ENCODE data around the gene CCDC33. TPM values are rescaled to one million over a fixed set of nuclear protein-coding genes. Genes with fewer than 3 reads are reported as not detected.
A peak's percentile ranks its signal among the peaks of the same experiment; 100 is the strongest.

The CCDC33 gene
- total and polyA plus RNA-seq, 2 donors, result 0.39 to 1.4 TPM

DNA sequence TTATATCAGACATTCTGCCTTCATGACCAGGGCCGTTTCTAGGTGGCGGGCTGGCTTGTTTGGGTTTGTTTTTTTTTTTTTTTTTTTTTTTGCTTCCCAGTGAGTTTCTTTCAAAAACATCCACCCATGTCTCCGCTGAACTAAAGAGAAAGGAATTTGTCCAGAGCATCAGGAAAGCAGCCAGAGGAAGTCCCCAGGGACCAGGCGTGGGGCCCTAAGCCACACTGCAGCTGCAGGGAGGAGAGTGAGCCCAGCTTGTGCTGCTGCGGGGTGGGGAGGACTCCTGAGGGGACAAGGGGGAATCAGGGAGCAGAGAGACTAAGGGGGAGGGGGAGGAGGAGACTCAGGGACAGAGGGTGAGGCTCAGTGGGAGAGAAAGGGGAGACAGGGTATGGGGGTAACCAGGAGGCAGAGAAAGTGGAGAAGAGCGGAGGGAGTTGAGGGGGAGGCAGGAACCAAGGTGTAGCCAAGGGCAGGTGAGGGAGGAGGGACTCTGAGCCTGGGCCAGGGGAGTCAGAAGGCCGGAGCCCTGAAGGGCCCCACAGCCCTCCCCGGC is 81.8 kb downstream of the CCDC33 start:
- Histone ChIP-seq H3K27me3 (ENCODE audit: control insufficient read depth in 2 of 2, insufficient read depth in 1 of 2, low read length in 1 of 2) (no peaks in the 10 kb centered on the region), H3K4me1 (ENCODE audit: control insufficient read depth in 2 of 2, insufficient read depth in 2 of 2, low read length in 2 of 2) (peaks cover 15 to 72% of the 10 kb centered on the region in 2 donors), H3K9me3 (ENCODE audit: control insufficient read depth in 2 of 2, insufficient read depth in 1 of 2, low read length in 1 of 2) (no peaks in the 10 kb centered on the region), H3K4me3 (ENCODE audit: low read length in 2 of 2) (no peak overlapping the region), H3K27ac (ENCODE audit: low read depth in 1 of 2, low read length in 1 of 2) (peak overlapping the region; percentile 20 to 34), H3K36me3 (ENCODE audit: control insufficient read depth in 2 of 2, insufficient read depth in 2 of 2, low read length in 1 of 2) (no peaks in the 10 kb centered on the region)
- peak in 1 of 9 donors; percentile 33 for DNase-seq (ENCODE audit: low read depth in 6 of 9, low spot score in 9 of 9)
- WGBS, result 69% methylated on average over 8 of the region's 8 CpGs

DNA sequence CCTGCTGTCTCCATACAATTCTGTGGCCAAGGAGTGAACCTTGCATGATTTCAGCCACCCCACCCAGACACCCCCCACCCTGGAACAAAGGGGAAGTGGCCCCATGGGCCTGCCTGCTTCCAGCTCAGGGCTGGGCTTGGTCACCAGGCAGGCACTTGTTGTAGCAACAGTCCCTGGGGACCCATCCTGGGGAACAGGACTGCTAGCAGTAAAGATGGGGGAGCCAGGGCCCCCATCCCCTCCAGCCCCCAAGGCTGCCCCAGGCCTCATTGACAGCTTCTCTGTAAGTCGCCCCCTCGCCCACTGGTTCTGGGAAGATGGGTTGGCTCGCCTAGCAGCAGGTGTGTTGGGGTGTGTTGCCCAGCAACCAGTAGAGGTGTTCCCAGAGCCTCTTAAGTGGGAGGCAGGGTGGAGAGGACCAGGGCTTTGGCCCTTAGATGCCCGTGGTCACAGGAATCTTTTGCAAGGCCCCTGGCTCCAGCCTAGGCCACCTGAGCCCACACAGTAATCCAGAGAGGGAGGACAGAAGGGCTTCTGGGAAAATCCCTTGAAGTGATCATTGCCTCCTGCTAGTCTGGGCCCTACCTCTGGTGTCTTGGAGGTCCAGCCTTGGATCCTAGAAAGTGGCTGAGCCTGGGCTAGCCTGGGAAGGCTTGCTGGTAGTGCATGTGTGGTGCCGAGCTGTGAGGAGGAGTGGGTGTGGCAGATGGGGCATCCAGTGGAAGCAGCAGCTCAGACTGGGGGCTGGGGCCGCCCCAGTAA is 82.4 kb downstream of the CCDC33 start:
- Histone ChIP-seq H3K4me1 (ENCODE audit: control insufficient read depth in 2 of 2, insufficient read depth in 2 of 2, low read length in 2 of 2) (peaks cover 15 to 68% of the 10 kb centered on the region in 2 donors), H3K36me3 (ENCODE audit: control insufficient read depth in 2 of 2, insufficient read depth in 2 of 2, low read length in 1 of 2) (no peaks in the 10 kb centered on the region), H3K27ac (ENCODE audit: low read depth in 1 of 2, low read length in 1 of 2) (peak overlapping the region in 1 of 2 donors; percentile 34), H3K9me3 (ENCODE audit: control insufficient read depth in 2 of 2, insufficient read depth in 1 of 2, low read length in 1 of 2) (no peaks in the 10 kb centered on the region), H3K27me3 (ENCODE audit: control insufficient read depth in 2 of 2, insufficient read depth in 1 of 2, low read length in 1 of 2) (no peaks in the 10 kb centered on the region), H3K4me3 (ENCODE audit: low read length in 2 of 2) (no peak overlapping the region)
- no peak for DNase-seq (ENCODE audit: low read depth in 6 of 9, low spot score in 9 of 9)
- WGBS, result 92% methylated on average over 6 of the region's 6 CpGs

DNA sequence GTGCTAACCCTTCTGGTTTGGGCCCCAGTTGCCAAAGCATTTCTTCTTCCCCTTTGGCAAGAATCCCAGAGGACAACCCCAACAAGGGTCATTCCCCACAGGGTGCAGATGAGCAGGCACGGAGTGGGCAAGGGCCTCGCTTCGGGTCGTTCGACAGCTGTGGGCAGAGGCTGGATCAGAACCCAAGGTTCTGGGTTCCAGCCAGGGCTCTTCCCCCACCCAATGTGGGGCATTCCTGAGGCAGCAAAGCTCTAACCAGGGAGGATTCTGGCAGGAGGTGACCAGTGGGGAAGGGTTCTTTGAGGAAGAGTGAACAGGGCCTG is 83.0 kb downstream of the CCDC33 start:
- no peak for DNase-seq (ENCODE audit: low read depth in 6 of 9, low spot score in 9 of 9)
- 88% methylated on average over 5 of the region's 5 CpGs for WGBS
- Histone ChIP-seq H3K36me3 (ENCODE audit: control insufficient read depth in 2 of 2, insufficient read depth in 2 of 2, low read length in 1 of 2) (no peaks in the 10 kb centered on the region), H3K27me3 (ENCODE audit: control insufficient read depth in 2 of 2, insufficient read depth in 1 of 2, low read length in 1 of 2) (no peaks in the 10 kb centered on the region), H3K4me3 (ENCODE audit: low read length in 2 of 2) (no peak overlapping the region), H3K4me1 (ENCODE audit: control insufficient read depth in 2 of 2, insufficient read depth in 2 of 2, low read length in 2 of 2) (peaks cover 13 to 63% of the 10 kb centered on the region in 2 donors), H3K9me3 (ENCODE audit: control insufficient read depth in 2 of 2, insufficient read depth in 1 of 2, low read length in 1 of 2) (no peaks in the 10 kb centered on the region), H3K27ac (ENCODE audit: low read depth in 1 of 2, low read length in 1 of 2) (no peak overlapping the region)

DNA sequence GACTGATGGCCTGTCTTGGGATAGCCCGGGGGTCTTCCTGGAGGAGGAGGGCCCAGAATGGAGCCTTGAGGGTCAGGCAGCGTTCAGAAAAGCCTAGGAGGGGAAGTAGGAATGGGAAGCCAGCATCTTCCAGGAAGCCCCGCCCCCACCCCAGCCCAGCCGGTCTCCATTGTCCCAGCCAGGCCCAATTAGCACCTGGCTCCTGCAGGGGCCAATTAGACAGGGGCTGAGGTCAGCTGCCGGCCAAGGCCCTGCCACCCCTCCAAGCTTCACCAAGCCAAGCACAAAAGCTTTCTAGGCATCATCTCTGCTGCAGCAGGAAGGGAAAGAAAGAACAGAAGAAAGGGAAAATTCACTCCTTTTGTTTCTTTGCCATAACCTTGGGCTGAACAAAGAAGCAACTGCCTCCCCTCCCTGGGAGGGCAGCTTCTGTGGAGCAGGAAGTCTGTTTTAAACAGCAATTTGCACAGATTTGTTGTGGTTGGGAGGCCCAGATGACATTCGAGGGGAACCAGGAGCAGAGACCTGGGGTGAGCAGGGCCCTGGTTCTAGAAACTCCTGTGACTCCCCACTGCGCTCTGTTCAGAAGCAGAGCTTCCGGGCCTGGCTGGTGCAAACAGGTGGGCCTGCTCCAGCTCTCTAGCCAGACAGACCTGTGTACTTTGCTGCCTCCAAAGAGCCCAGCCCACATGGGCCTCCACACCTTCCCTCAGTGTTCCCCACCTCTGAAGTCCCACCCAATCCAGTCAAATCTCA is 83.6 kb downstream of the CCDC33 start:
- H3K27me3 ChIP-seq (ENCODE audit: control insufficient read depth in 2 of 2, insufficient read depth in 1 of 2, low read length in 1 of 2), result no peaks in the 10 kb centered on the region
- peaks cover 7 to 56% of the 10 kb centered on the region in 2 donors for H3K4me1 ChIP-seq (ENCODE audit: control insufficient read depth in 2 of 2, insufficient read depth in 2 of 2, low read length in 2 of 2)
- DNase-seq (ENCODE audit: low read depth in 6 of 9, low spot score in 9 of 9), result peak in 2 of 9 donors; percentile 50 to 60
- no peak overlapping the region for H3K4me3 ChIP-seq (ENCODE audit: low read length in 2 of 2)
- H3K27ac ChIP-seq (ENCODE audit: low read depth in 1 of 2, low read length in 1 of 2), result peak overlapping the region in 1 of 2 donors; percentile 64
- H3K36me3 ChIP-seq (ENCODE audit: control insufficient read depth in 2 of 2, insufficient read depth in 2 of 2, low read length in 1 of 2), result no peaks in the 10 kb centered on the region
- H3K9me3 ChIP-seq (ENCODE audit: control insufficient read depth in 2 of 2, insufficient read depth in 1 of 2, low read length in 1 of 2), result no peaks in the 10 kb centered on the region
- WGBS, result 47% methylated on average over 8 of the region's 8 CpGs

DNA sequence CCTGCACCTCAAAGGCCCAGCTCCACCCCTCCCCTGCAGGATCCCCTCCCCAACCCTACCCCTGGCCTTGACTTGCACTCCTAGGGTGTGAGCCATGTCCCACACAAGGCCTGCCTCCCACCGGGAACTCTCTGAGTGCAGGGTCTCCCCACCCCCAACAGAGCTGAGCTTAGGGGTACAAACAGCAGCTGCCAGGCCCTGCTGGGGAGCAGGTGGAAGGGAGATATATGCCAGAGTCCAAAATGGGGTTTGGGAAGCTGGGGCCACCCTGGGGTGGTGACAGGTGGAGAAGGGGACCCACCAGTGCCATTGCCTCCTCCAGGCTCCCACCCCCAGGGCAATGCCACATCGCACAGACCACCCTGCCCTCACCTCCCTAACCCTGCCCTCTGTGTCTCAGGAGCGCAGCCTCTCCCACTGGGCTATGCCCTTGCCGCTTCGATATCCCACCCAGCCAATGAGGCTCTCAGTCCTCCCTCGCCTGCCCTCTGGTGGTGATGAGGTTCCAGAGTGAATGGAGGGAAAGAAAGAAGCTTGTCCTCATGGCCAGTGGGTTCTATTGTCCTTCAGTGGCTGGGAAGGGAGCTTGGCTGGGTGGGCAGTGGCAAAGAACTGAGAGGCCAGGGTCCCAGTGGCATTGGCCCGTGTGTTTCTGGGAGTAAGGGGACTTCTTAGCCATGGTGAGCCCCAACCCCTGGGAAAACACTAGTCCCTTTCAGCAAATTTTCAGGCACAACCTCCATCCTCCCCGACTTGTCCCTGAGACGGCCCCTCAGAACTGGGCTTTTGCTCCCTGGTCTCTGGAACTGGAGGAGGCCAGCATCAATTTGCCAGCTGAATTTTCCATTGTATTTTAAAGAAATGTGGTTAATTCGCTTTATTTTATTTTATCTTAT is 84.5 kb downstream of the CCDC33 start:
- peaks cover 0 to 48% of the 10 kb centered on the region in 2 donors for H3K4me1 ChIP-seq (ENCODE audit: control insufficient read depth in 2 of 2, insufficient read depth in 2 of 2, low read length in 2 of 2)
- peak in 1 of 9 donors; percentile 45 for DNase-seq (ENCODE audit: low read depth in 6 of 9, low spot score in 9 of 9)

DNA sequence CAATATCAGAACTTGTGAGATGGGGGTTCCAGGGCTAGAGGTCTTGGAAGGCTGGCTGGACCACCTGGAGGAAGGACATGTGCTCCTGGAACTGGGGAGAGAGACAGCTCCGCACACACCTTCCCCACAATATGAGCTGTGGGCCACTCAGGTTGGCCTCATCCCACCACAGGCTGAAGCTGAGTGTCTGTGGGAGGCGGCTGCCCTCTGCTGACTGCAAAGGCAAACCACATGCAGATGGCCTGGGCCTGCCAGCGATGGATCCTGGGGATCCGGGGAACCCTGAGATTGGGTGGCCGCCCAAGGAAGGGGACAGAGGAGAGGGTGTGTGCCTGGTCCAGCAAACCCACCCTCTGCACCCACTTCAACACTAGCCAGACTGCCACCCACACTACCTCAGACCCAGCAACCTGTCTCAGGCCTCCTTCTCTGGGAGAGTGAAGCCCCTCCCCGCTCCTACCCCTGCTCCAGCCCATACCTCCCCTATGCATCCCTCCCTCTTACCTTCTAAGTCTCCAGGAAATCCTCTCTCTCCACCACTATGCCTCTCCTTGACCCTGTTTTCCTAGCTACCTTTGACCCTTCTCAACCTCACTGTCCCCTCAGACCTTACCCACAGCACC is 86.5 kb downstream of the CCDC33 start:
- no peaks in the 10 kb centered on the region for H3K9me3 ChIP-seq (ENCODE audit: control insufficient read depth in 2 of 2, insufficient read depth in 1 of 2, low read length in 1 of 2)
- 31% methylated on average over 6 of the region's 6 CpGs for WGBS
- peak in 3 of 9 donors; percentile 42 to 66 (median 64) for DNase-seq (ENCODE audit: low read depth in 6 of 9, low spot score in 9 of 9)

More for the DNA sequence above, 84.5 kb downstream of the CCDC33 start:
- Histone ChIP-seq H3K36me3 (ENCODE audit: control insufficient read depth in 2 of 2, insufficient read depth in 2 of 2, low read length in 1 of 2) (no peaks in the 10 kb centered on the region), H3K27me3 (ENCODE audit: control insufficient read depth in 2 of 2, insufficient read depth in 1 of 2, low read length in 1 of 2) (no peaks in the 10 kb centered on the region), H3K9me3 (ENCODE audit: control insufficient read depth in 2 of 2, insufficient read depth in 1 of 2, low read length in 1 of 2) (no peaks in the 10 kb centered on the region), H3K4me3 (ENCODE audit: low read length in 2 of 2) (no peak overlapping the region), H3K27ac (ENCODE audit: low read depth in 1 of 2, low read length in 1 of 2) (peak overlapping the region in 1 of 2 donors; percentile 64)
- 83% methylated on average over 10 of the region's 10 CpGs for WGBS

DNA sequence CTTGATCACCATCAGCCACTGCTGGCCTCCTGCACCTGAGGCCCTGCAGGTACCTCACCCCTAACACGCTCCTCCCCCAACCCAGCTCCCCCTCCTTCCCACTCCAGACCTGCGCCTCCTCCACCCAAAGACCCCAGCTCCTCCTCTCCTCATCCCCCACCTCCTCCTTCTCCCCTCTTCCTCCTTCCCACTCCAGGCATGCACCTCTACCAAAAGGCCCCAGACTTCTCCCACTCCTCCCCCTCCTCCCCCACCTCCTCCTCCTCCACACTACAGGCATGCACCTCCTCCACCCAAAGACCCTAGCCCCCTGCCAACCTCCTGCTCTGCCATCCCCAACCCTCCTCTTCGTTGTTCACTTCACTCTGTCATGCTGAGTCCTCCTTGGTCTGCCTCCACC is 88.6 kb downstream of the CCDC33 start:
- no peaks in the 10 kb centered on the region for H3K27me3 ChIP-seq (ENCODE audit: control insufficient read depth in 2 of 2, insufficient read depth in 1 of 2, low read length in 1 of 2)

More for the DNA sequence above, 86.5 kb downstream of the CCDC33 start:
- no peaks in the 10 kb centered on the region for H3K36me3 ChIP-seq (ENCODE audit: control insufficient read depth in 2 of 2, insufficient read depth in 2 of 2, low read length in 1 of 2)
- no peak overlapping the region for H3K27ac ChIP-seq (ENCODE audit: low read depth in 1 of 2, low read length in 1 of 2)
- H3K4me1 ChIP-seq (ENCODE audit: control insufficient read depth in 2 of 2, insufficient read depth in 2 of 2, low read length in 2 of 2), result peaks cover 0 to 30% of the 10 kb centered on the region in 2 donors
- no peaks in the 10 kb centered on the region for H3K27me3 ChIP-seq (ENCODE audit: control insufficient read depth in 2 of 2, insufficient read depth in 1 of 2, low read length in 1 of 2)
- H3K4me3 ChIP-seq (ENCODE audit: low read length in 2 of 2), result no peak overlapping the region

DNA sequence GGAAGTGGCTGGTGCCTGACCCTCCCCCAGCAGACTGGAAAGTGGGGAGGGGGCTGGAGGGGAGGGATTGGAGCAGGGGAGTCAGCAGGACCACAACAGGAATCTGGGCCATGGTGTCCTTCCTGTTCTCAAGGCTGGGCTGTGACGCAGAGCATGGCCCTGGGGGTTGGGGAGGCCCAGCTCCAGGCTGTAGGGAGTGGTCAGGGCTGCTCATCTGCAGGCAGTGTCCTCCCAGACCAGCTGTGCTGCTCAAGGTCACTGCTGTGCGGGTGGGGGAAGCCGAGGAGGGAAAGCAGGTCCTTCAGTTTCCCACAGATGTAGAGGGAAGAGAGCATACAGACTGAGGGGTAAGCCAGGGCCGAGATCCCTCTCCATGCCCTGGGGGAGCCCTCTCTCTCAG is 90.6 kb downstream of the CCDC33 start:
- Histone ChIP-seq H3K27me3 (ENCODE audit: control insufficient read depth in 2 of 2, insufficient read depth in 1 of 2, low read length in 1 of 2) (no peaks in the 10 kb centered on the region), H3K36me3 (ENCODE audit: control insufficient read depth in 2 of 2, insufficient read depth in 2 of 2, low read length in 1 of 2) (no peaks in the 10 kb centered on the region), H3K4me1 (ENCODE audit: control insufficient read depth in 2 of 2, insufficient read depth in 2 of 2, low read length in 2 of 2) (peaks cover 0 to 12% of the 10 kb centered on the region in 2 donors), H3K4me3 (ENCODE audit: low read length in 2 of 2) (no peak overlapping the region), H3K9me3 (ENCODE audit: control insufficient read depth in 2 of 2, insufficient read depth in 1 of 2, low read length in 1 of 2) (no peaks in the 10 kb centered on the region), H3K27ac (ENCODE audit: low read depth in 1 of 2, low read length in 1 of 2) (no peak overlapping the region)
- WGBS, result 82% methylated on average over 4 of the region's 4 CpGs
- no peak for DNase-seq (ENCODE audit: low read depth in 6 of 9, low spot score in 9 of 9)

More for the DNA sequence above, 88.6 kb downstream of the CCDC33 start:
- no peak overlapping the region for H3K4me3 ChIP-seq (ENCODE audit: low read length in 2 of 2)
- no peaks in the 10 kb centered on the region for H3K36me3 ChIP-seq (ENCODE audit: control insufficient read depth in 2 of 2, insufficient read depth in 2 of 2, low read length in 1 of 2)
- WGBS, result 99% methylated on average over 3 of the region's 3 CpGs
- H3K4me1 ChIP-seq (ENCODE audit: control insufficient read depth in 2 of 2, insufficient read depth in 2 of 2, low read length in 2 of 2), result peaks cover 0 to 22% of the 10 kb centered on the region in 2 donors
- no peak for DNase-seq (ENCODE audit: low read depth in 6 of 9, low spot score in 9 of 9)
- H3K9me3 ChIP-seq (ENCODE audit: control insufficient read depth in 2 of 2, insufficient read depth in 1 of 2, low read length in 1 of 2), result no peaks in the 10 kb centered on the region
- H3K27ac ChIP-seq (ENCODE audit: low read depth in 1 of 2, low read length in 1 of 2), result no peak overlapping the region

Data from thymus (tissue), 11 donors.